HepG2 (cell line): ENCODE data around the gene ZNF687. TPM values are rescaled to one million over a fixed set of nuclear protein-coding genes. Genes with fewer than 3 reads are reported as not detected.

Experiments
- ARID3A ChIP-seq: IDR thresholded peaks from 2 replicates; pipeline ENCODE4 v1.6.1; 2012; ENCODE audit warnings: low read depth, low read length, improper control_type of control experiment
- ATF1 ChIP-seq: IDR thresholded peaks from 2 replicates; pipeline ENCODE4 v1.6.1; 2016; ENCODE audit warnings: mild to moderate bottlenecking, control low read depth
- BCL6 ChIP-seq: IDR thresholded peaks from 2 replicates; pipeline ENCODE4 v1.6.1; 2016; ENCODE audit warnings: missing genetic modification reagents, missing compliant biosample characterization
- DPF2 ChIP-seq: sonication (generic); formaldehyde crosslinking; IDR thresholded peaks from 2 replicates; pipeline ENCODE4 v1.4.0; 2020; ENCODE audit warnings: mild to moderate bottlenecking, low read depth, missing genetic modification reagents, borderline replicate concordance
- GTF2F1 ChIP-seq: fragments of 150-350 bp; IDR thresholded peaks from 2 replicates; pipeline ENCODE4 v1.6.1; 2014; ENCODE audit warnings: low read length
- GTF3A ChIP-seq: sonication (generic); formaldehyde crosslinking; conservative IDR thresholded peaks from 2 replicates; pipeline ENCODE4 v1.4.0; 2020; ENCODE audit warnings: mild to moderate bottlenecking, missing genetic modification reagents
- MYPOP ChIP-seq: sonication (generic); formaldehyde crosslinking; IDR thresholded peaks from 2 replicates; pipeline ENCODE4 v1.8.1; 2023; ENCODE audit warnings: mild to moderate bottlenecking, moderate library complexity, missing genetic modification reagents
- PRDM10 ChIP-seq: sonication (generic); formaldehyde crosslinking; IDR thresholded peaks from 2 replicates; pipeline ENCODE4 v1.4.0; 2020; ENCODE audit warnings: low read depth, missing genetic modification reagents
- SP5 ChIP-seq: IDR thresholded peaks from 2 replicates; pipeline ENCODE4 v1.6.1; 2016; ENCODE audit warnings: low read depth, borderline replicate concordance
- SPEN ChIP-seq: sonication (generic); formaldehyde crosslinking; IDR thresholded peaks from 2 replicates; pipeline ENCODE4 v1.5.1; 2020; ENCODE audit warnings: low read depth, mild to moderate bottlenecking, missing genetic modification reagents
- TERF1 ChIP-seq: sonication (generic); formaldehyde crosslinking; IDR thresholded peaks from 2 replicates; pipeline ENCODE4 v1.8.0; 2022; ENCODE audit warnings: mild to moderate bottlenecking, missing genetic modification reagents, moderate library complexity
- ZBTB7A ChIP-seq: sonication (generic); formaldehyde crosslinking; IDR thresholded peaks from 2 replicates; pipeline ENCODE4 v1.8.0; 2022; ENCODE audit warnings: mild to moderate bottlenecking, missing genetic modification reagents
- ZFP82 ChIP-seq: sonication (generic); formaldehyde crosslinking; IDR thresholded peaks from 2 replicates; pipeline ENCODE4 v1.5.1; 2020; ENCODE audit warnings: mild to moderate bottlenecking, missing genetic modification reagents, borderline replicate concordance
- ZNF44 ChIP-seq: sonication (generic); formaldehyde crosslinking; IDR thresholded peaks from 2 replicates; pipeline ENCODE4 v1.5.1; 2020; ENCODE audit warnings: mild to moderate bottlenecking, missing genetic modification reagents
- ZNF558 ChIP-seq: sonication (generic); formaldehyde crosslinking; IDR thresholded peaks from 2 replicates; pipeline ENCODE4 v1.9.0; 2022; ENCODE audit warnings: mild to moderate bottlenecking, missing genetic modification reagents, borderline replicate concordance
- ZNF687 ChIP-seq: sonication (generic); formaldehyde crosslinking; IDR thresholded peaks from 2 replicates; pipeline ENCODE4 v1.5.1; 2020; ENCODE audit warnings: mild to moderate bottlenecking, missing genetic modification reagents, moderate library complexity
- polyA plus RNA-seq, 8 experiments: library from polyadenylated mRNA; depleted of rRNA in 3 of 8; stranded (reverse) in 7 of 8; unstranded in 1 of 8; fragments of >200 nt; fragmentation: Illumina TruSeq in 4 of 8; extraction: Trizol in 4 of 8; gene quantifications; 2 replicates each; pipeline versions ENCODE4 v1.2.1 to v1.2.3, GENCODE V29; 2011 to 2016; ENCODE audit warnings: low read depth in 4 of 8, missing spikeins in 1 of 8, mixed read lengths in 1 of 8; ENCODE audit not compliant: insufficient read depth in 1 of 8
- total RNA-seq, 5 experiments: library from RNA; depleted of rRNA; stranded (reverse); fragments of >200 nt; fragmentation: Illumina TruSeq; extraction: Trizol; gene quantifications; 2 replicates each; pipeline ENCODE4 v1.2.3, GENCODE V29; 2016; ENCODE audit warnings: low read depth in 1 of 5

Gene ZNF687
- total and polyA plus RNA-seq, 2 of the 13 experiments (the other 11 are each of a cell fraction or from before 2014, with no cell fraction given), result 14.1 to 16.5 TPM

- TF ChIP-seq ZNF687 (CRISPR knock-in tag), result peak; percentile 46
- TF ChIP-seq ZFP82 (CRISPR knock-in tag), result no peak
- TF ChIP-seq SP5 (CRISPR knock-in tag), result peak; percentile 59; the same call in 1 of the 2 replicates
- peak; percentile 45; the same call in 1 of the 2 replicates for TF ChIP-seq SPEN
- TF ChIP-seq MYPOP (CRISPR knock-in tag), result peak; percentile 74; the same call in 1 of the 2 replicates
- no peak for TF ChIP-seq PRDM10 (CRISPR knock-in tag)
- no peak for TF ChIP-seq ATF1
- TF ChIP-seq GTF2F1, result no peak
- TF ChIP-seq GTF3A (CRISPR knock-in tag), result no peak
- TF ChIP-seq BCL6 (CRISPR knock-in tag), result peak; percentile 10; the same call in 1 of the 2 replicates
- no peak for TF ChIP-seq DPF2 (CRISPR knock-in tag)
- TF ChIP-seq ZBTB7A (CRISPR knock-in tag), result no peak
- no peak; the same call in 1 of the 2 replicates for TF ChIP-seq ZNF558 (CRISPR knock-in tag)
- TF ChIP-seq TERF1 (CRISPR knock-in tag), result no peak
- no peak; the same call in 1 of the 2 replicates for TF ChIP-seq ARID3A
- no peak for TF ChIP-seq ZNF44 (CRISPR knock-in tag)
Measured at GRCh38 chr1:151327223-151327902, 45.3 kb downstream of the ZNF687 start, which contains the start of gene PI4KB (continued).
